Hepatocyte (in vitro differentiated cells): ENCODE data around the gene WFDC1. TPM values are rescaled to one million over a fixed set of nuclear protein-coding genes. Genes with fewer than 3 reads are reported as not detected.

Source experiments
- DNase-seq: peaks from one replicate; pipeline ENCODE4 v3.0.0-alpha.2; 2016; ENCODE audit warnings: low spot score
- H2AFZ ChIP-seq: fragments of 200-600 bp; sonication (generic); 2 replicates; pipeline ENCODE4 v1.6.0; 2016; ENCODE audit warnings: antibody characterized with exemption, mild to moderate bottlenecking
- H3K27ac ChIP-seq: fragments of 200-600 bp; sonication (generic); 2 replicates; pipeline ENCODE4 v1.5.1; 2016; ENCODE audit warnings: mild to moderate bottlenecking
- H3K27me3 ChIP-seq: fragments of 200-600 bp; sonication (generic); 2 replicates; pipeline ENCODE4 v1.6.1; 2016
- H3K36me3 ChIP-seq: fragments of 200-600 bp; sonication (generic); replicated peaks from 2 replicates; pipeline ENCODE4 v1.5.1; 2016; ENCODE audit warnings: low read depth; ENCODE audit not compliant: insufficient read depth
- H3K4me1 ChIP-seq: fragments of 200-600 bp; sonication (generic); 2 replicates; pipeline ENCODE4 v1.5.1; 2016; ENCODE audit warnings: mild to moderate bottlenecking, moderate library complexity; ENCODE audit not compliant: insufficient read depth
- H3K4me2 ChIP-seq: fragments of 200-600 bp; sonication (generic); 2 replicates; pipeline ENCODE4 v1.6.0; 2016
- H3K4me3 ChIP-seq: fragments of 200-600 bp; sonication (generic); 2 replicates; pipeline ENCODE4 v1.5.1; 2016; ENCODE audit warnings: mild to moderate bottlenecking
- H3K79me2 ChIP-seq: fragments of 200-600 bp; sonication (generic); 2 replicates; pipeline ENCODE4 v1.6.0; 2017; ENCODE audit warnings: mild to moderate bottlenecking
- H3K9me2 ChIP-seq: fragments of 200-600 bp; sonication (generic); replicated peaks from 2 replicates; pipeline ENCODE4 v1.6.0; 2017; ENCODE audit warnings: mild to moderate bottlenecking; ENCODE audit not compliant: insufficient read depth
- H3K9me3 ChIP-seq: fragments of 200-600 bp; sonication (generic); 2 replicates; pipeline ENCODE4 v1.5.1; 2016; ENCODE audit warnings: low read depth, mild to moderate bottlenecking
- H4K20me1 ChIP-seq: fragments of 200-600 bp; sonication (generic); 2 replicates; pipeline ENCODE4 v1.6.0; 2016; ENCODE audit warnings: mild to moderate bottlenecking; ENCODE audit not compliant: insufficient read depth, poor library complexity, severe bottlenecking
- EZH2 ChIP-seq: fragments of 200-600 bp; sonication (generic); IDR thresholded peaks from 2 replicates; pipeline ENCODE4 v1.6.1; 2016; ENCODE audit warnings: antibody characterized with exemption, mild to moderate bottlenecking, borderline replicate concordance
- EZH2phosphoT487 ChIP-seq: fragments of 200-600 bp; sonication (generic); IDR thresholded peaks from one replicate; pipeline ENCODE4 v1.6.1; 2018; ENCODE audit warnings: antibody characterized with exemption, mild to moderate bottlenecking, low read depth, moderate library complexity; ENCODE audit not compliant: unreplicated experiment, severe bottlenecking
- WGBS: methylation state at CpG from one replicate; pipeline ENCODE4 v1.1.6; 2016; ENCODE audit warnings: low lambda C conversion rate; ENCODE audit errors: missing lambda C conversion rate; 5-methylcytosine and 5-hydroxymethylcytosine counted together
- polyA plus RNA-seq: library from polyadenylated mRNA; unstranded; fragments of >200 nt; fragmentation: Nextera tagmentation; extraction: Ambion mirVana; gene quantifications from 2 replicates; pipeline ENCODE4 v1.2.1, GENCODE V29; 2016
- total RNA-seq: library from RNA; depleted of rRNA; stranded (reverse); fragments of >200 nt; gene quantifications from 2 replicates; pipeline ENCODE4 v1.2.3, GENCODE V29; 2014
- TF ChIP-seq, protein P1 (sequence below): fragments of 200-600 bp; sonication (generic); IDR thresholded peaks from 2 replicates; pipeline ENCODE4 v1.5.1; 2016; ENCODE audit warnings: antibody characterized with exemption, mild to moderate bottlenecking; ENCODE audit not compliant: poor library complexity

The WFDC1 gene
- total and polyA plus RNA-seq, 2 experiments from 2014 or later, result 12.9 to 16.9 TPM

DNA sequence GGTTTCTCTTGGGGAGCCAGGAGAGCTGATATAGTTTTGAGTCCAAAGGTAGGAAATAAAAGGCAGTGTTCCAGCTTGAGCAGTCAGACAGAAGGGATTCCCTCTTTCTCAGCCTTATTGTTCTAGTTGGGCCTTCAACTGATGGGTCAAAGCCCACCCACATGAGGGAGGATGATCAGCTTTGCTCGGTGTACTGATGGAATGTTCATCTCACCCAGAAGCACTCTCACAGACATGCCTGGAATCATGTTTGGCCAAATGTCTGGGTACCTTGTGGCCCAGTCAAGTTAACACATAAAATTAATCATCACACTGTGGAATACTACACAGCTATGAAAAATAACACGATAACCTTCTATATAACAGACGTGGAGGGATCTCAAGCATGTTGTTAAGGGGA, 31.7 kb upstream of the WFDC1 start:
- no peak overlapping the region for H2AFZ ChIP-seq
- no peaks in the 10 kb centered on the region for H3K27me3 ChIP-seq
- H4K20me1 ChIP-seq, result no peaks in the 10 kb centered on the region
- H3K79me2 ChIP-seq, result no peaks in the 10 kb centered on the region
- H3K27ac ChIP-seq, result no peak overlapping the region
- no peak for TF ChIP-seq EZH2
- TF ChIP-seq, protein P1, sequence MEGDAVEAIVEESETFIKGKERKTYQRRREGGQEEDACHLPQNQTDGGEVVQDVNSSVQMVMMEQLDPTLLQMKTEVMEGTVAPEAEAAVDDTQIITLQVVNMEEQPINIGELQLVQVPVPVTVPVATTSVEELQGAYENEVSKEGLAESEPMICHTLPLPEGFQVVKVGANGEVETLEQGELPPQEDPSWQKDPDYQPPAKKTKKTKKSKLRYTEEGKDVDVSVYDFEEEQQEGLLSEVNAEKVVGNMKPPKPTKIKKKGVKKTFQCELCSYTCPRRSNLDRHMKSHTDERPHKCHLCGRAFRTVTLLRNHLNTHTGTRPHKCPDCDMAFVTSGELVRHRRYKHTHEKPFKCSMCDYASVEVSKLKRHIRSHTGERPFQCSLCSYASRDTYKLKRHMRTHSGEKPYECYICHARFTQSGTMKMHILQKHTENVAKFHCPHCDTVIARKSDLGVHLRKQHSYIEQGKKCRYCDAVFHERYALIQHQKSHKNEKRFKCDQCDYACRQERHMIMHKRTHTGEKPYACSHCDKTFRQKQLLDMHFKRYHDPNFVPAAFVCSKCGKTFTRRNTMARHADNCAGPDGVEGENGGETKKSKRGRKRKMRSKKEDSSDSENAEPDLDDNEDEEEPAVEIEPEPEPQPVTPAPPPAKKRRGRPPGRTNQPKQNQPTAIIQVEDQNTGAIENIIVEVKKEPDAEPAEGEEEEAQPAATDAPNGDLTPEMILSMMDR, result no peak
- H3K36me3 ChIP-seq, result no peaks in the 10 kb centered on the region
- no peaks in the 10 kb centered on the region for H3K9me3 ChIP-seq
- DNase-seq, result no peak
- WGBS, result 96% methylated on average over 3 of the region's 3 CpGs
- H3K4me3 ChIP-seq, result no peak overlapping the region
- H3K9me2 ChIP-seq, result no peaks in the 10 kb centered on the region
- no peaks in the 10 kb centered on the region for H3K4me1 ChIP-seq
- no peak overlapping the region for H3K4me2 ChIP-seq

DNA sequence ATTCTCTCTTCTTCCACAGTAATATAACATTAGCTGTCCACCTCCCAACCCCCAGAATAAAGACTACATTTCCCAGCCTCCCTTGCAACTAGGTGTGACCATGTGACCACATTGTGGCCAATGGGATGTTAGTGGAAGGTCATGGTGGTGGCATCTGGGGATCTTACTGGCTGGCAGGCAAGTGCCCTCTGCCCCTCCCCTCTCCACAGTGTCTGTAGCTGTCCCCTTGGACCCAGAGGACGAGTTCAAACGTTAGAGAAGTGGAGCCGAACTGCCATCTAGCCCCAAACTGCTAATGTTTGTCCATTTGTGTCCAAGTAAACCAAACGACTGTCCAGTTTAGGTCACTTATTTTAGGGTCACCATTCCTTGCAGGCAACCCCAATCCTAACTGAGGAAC, 28.2 kb upstream of the WFDC1 start:
- H2AFZ ChIP-seq, result peak overlapping the region; percentile 10
- TF ChIP-seq EZH2phosphoT487 (no peak), EZH2 (no peak)
- TF ChIP-seq, protein P1, result no peak
- no peaks in the 10 kb centered on the region for H3K9me3 ChIP-seq
- DNase-seq, result peak; percentile 77
- no peaks in the 10 kb centered on the region for H3K9me2 ChIP-seq
- H3K79me2 ChIP-seq, result no peaks in the 10 kb centered on the region
- no peak overlapping the region for H3K4me3 ChIP-seq
- H3K36me3 ChIP-seq, result no peaks in the 10 kb centered on the region
- no peak overlapping the region for H3K27ac ChIP-seq
- H3K4me2 ChIP-seq, result peak overlapping the region; percentile 60
- H4K20me1 ChIP-seq, result no peaks in the 10 kb centered on the region
- H3K27me3 ChIP-seq, result no peaks in the 10 kb centered on the region
- 34% methylated on average over 4 of the region's 4 CpGs for WGBS
- H3K4me1 ChIP-seq, result no peaks in the 10 kb centered on the region

DNA sequence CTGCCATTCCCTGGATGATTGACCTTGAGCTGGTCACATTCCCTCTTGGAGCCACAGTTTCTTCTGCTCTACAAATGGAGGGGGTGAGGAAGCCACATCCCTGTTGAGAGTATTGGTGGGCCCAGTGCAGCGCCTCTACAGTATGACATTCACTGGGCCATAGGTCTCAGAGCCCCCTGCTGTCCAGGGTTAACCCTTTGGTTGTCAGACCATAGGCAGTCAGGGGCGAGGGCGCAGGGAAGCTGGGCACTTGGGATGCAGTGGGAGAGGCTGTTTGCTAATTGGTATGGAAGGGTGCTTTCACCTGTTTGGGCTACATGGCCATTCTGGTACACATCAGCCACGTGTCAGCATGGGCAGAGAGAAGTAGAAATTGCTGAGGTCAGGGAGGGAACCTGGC, 27.3 kb upstream of the WFDC1 start:
- Histone ChIP-seq H3K36me3 (no peaks in the 10 kb centered on the region), H3K4me3 (no peak overlapping the region), H4K20me1 (no peaks in the 10 kb centered on the region), H3K9me2 (no peaks in the 10 kb centered on the region), H3K27me3 (no peaks in the 10 kb centered on the region), H3K4me1 (no peaks in the 10 kb centered on the region), H3K27ac (no peak overlapping the region), H3K79me2 (no peaks in the 10 kb centered on the region), H3K9me3 (no peaks in the 10 kb centered on the region), H2AFZ (no peak overlapping the region), H3K4me2 (no peak overlapping the region)
- no peak for TF ChIP-seq EZH2
- TF ChIP-seq, protein P1, result no peak
- no peak for TF ChIP-seq EZH2phosphoT487
- WGBS, result 83% methylated on average over 4 of the region's 4 CpGs
- DNase-seq, result no peak

DNA sequence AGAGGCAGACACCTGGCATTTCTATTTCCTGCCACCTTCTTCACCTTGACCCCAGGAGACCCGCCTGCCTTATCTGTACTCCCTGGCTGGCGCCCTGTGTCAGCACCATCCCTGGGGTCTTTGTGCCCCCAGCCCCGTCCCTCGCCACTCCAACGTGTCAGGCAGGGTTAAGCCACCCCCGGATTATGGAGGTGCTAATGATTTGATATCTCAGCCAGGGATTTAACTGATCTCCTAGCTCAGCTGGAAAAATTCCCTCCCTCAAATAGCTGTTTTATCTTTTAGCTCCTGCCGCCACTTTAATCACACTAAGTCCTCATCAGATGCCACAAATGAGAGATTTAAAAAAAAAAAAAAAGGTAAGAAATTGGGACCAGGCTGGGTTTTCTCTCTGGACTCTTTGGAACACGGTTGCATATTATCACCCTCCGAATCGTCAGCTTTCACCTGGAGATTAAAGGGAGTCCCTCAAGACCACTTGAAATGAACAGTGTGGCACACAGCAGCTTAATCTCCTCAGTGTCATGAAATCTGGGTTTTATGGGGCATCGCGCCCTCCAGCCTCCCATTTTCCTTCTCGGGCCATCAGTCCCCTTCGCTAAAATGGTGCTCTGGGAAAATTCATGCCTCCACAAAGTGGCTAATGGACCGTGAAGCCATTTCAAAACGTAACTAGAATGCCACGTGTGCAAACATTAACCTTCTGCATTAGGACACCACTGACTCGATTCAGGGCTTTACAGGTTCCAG, 26.2 kb upstream of the WFDC1 start:
- H3K9me3 ChIP-seq, result no peaks in the 10 kb centered on the region
- 35% methylated on average over 18 of the region's 18 CpGs for WGBS

More for the DNA sequence above, 26.2 kb upstream of the WFDC1 start:
- no peak for DNase-seq
- TF ChIP-seq, protein P1, result no peak
- TF ChIP-seq EZH2phosphoT487 (no peak), EZH2 (no peak)
- H3K4me3 ChIP-seq, result no peak overlapping the region
- no peaks in the 10 kb centered on the region for H3K9me2 ChIP-seq
- H3K36me3 ChIP-seq, result no peaks in the 10 kb centered on the region
- H3K27ac ChIP-seq, result no peak overlapping the region
- no peaks in the 10 kb centered on the region for H4K20me1 ChIP-seq
- no peaks in the 10 kb centered on the region for H3K4me1 ChIP-seq
- no peak overlapping the region for H3K4me2 ChIP-seq
- peaks cover 4% of the 10 kb centered on the region for H3K27me3 ChIP-seq
- H3K79me2 ChIP-seq, result no peaks in the 10 kb centered on the region
- H2AFZ ChIP-seq, result no peak overlapping the region
